GM21576 (cell line): ENCODE measurements around the gene ASCL1.

Experiments used
- ATAC-seq: cut with Tn5 transposase; IDR thresholded peaks from one replicate; pipeline ENCODE4 v1.9.1; 2021; ENCODE audit warnings: mild to moderate bottlenecking, moderate library complexity; ENCODE audit not compliant: unreplicated experiment

The ASCL1 gene

GRCh38 chr12:102950950-102951619 lies 6.4 kb upstream of the ASCL1 start:
- no peak for ATAC-seq

GRCh38 chr12:102951841-102952240 lies 5.6 kb upstream of the ASCL1 start:
- no peak for ATAC-seq

- ATAC-seq: no peak
These were observed 4.3 kb upstream of the ASCL1 start for GRCh38 chr12:102953221-102953620.

GRCh38 chr12:102954134-102954533 lies 3.3 kb upstream of the ASCL1 start:
- ATAC-seq: no peak

- ATAC-seq: no peak
These were observed 1.3 kb upstream of the ASCL1 start for GRCh38 chr12:102955926-102956737.

- ATAC-seq: no peak
These were observed 641 bp upstream of the ASCL1 start for GRCh38 chr12:102956738-102957327.

- ATAC-seq: peak; percentile 55
These were observed 777 bp downstream of the ASCL1 start for GRCh38 chr12:102958073-102958829.

GRCh38 chr12:102958830-102959176 lies 1.3 kb downstream of the ASCL1 start:
- no peak for ATAC-seq

- no peak for ATAC-seq
These were observed 1.9 kb downstream of the ASCL1 start for GRCh38 chr12:102959391-102959790.

GRCh38 chr12:102960766-102961465 lies 3.4 kb downstream of the ASCL1 start:
- ATAC-seq: no peak

- ATAC-seq: no peak
These were observed 4.0 kb downstream of the ASCL1 start for GRCh38 chr12:102961466-102961855.

GRCh38 chr12:102962532-102962931 lies 5.1 kb downstream of the ASCL1 start:
- ATAC-seq: no peak

- ATAC-seq: no peak
These were observed 5.5 kb downstream of the ASCL1 start for GRCh38 chr12:102962986-102963385.

- no peak for ATAC-seq
These were observed 6.3 kb downstream of the ASCL1 start for GRCh38 chr12:102963796-102964195.

- peak; percentile 45 for ATAC-seq
These were observed 7.4 kb downstream of the ASCL1 start for GRCh38 chr12:102964872-102965271.

GRCh38 chr12:102965281-102966155 lies 8.0 kb downstream of the ASCL1 start:
- ATAC-seq: no peak

- ATAC-seq: no peak
These were observed 8.9 kb downstream of the ASCL1 start for GRCh38 chr12:102966200-102966863.

- ATAC-seq: no peak
These were observed 13.3 kb downstream of the ASCL1 start for GRCh38 chr12:102970780-102971179.

GRCh38 chr12:102971227-102971626 lies 13.8 kb downstream of the ASCL1 start:
- no peak for ATAC-seq
